NCI-H1930 (cell line): ENCODE data around the gene ACCSL.
A peak's percentile ranks its signal among the peaks of the same experiment; 100 is the strongest.

Source experiments
- DNase-seq, 2 experiments: peaks; one replicate each; lab custom pipeline; 2025; lab: John Stamatoyannopoulos, UW

Gene ACCSL

DNA sequence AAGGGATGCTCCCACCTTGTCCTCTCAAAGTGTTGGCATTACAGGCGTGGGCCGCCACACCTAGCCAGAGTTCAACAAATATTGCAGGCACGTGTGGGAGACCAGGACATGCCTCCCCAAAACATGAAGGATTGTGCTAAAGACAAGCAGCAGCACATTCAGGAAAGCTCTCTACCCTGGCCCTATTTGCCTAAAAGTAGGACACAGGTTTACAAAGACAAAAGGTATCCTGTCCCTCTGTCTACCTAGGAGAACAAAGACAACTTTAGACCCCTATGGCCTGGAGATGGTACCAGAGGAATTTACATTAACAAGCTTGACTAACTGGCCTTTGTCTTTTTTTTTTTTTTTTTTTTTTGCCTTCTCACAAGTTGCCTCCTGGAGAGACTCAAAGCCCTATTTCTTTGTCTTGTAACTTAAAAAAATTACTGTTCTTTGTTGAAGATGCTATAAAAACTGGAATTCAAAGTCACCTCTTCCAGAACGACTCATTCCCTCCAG lies 17.4 kb downstream of the ACCSL start:
- DNase-seq: no peak

DNA sequence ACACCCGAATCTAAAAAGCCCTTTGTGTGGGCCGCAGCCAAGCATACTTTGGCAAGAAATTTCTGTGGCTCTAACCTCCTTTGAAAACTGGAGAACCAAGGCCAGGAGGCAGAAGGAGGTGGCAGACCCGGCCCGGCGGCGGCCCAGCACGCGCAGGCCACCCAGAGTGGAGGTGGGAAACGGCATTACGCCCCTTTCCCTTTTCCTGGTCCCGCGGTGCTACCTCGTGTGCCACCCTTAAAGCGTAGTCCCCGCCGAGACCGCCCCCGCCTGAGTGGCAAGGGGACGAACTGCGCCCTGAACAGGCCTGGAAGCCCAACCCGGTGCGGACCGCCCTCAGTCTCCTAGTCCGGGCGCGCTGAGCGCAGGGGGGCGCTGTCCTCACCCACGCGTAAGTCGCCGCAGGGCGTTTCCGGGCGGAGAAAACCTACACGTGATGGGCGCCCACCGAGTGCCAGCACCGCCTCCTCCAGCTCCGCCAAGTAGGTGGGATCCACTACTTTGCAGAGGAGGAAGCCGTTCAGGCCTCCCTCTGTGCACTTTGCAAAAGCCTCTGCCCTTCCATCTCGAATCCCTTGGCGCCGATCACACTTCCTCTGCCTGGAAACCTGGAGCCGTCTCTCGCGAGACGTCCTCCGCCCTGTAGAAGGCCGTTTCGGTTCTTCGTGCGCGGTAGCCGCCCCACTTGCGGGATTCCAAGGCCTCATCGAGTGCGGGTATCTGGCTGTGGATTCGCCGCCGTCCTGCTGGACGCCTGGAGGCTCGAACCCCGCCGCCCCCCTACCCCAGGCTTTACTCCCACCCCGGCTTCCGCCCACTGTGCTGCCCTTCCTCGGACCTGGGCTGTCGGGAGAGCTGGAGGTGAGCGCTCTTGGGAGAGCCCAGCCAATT lies 18.3 kb downstream of the ACCSL start, which contains the start of gene ACCS:
ACCS (plus strand) TSS at position 430 of the 891 bp plus-strand sequence. CDS start 1,358 bp downstream, outside the sequence.
- DNase-seq: peak; percentile 87 to 94

DNA sequence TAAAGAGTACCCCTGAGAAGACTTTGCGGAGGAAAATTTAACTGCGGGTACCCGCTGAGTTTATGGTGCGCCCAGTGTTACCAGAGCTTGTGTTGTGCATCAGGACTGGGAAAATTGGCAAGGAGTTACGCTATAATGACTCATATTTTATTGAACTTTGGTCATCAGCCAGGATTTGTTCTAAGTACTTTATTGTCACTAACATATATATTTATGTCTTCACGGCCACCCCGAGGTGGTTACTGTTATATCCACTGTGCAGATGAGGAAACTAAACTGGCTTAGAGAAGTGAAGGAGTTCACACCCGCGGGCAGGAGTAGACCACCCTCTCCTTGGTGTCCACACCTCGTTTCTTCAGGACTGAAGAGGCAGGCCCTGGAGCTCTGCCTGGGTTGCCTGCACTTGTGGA lies 19.0 kb downstream of the ACCSL start:
- DNase-seq: no peak

DNA sequence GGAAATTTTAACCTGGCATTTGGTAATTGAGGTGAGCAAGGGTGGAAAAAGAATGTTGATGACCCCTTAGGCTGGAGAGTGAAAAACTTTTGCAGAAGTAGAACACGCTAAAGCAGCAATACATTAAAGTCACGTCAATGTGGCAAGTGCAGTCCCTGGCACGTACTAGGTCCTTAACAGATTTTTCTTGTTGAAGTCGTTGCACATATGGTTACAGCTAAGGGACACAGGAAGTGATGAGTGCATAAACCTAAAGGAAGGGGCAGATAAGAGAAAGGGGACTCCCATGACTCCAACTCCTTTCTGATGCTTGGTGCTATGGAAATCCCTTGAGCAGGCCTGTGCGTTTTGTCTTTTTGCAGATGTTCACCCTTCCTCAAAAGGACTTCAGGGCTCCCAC lies 19.5 kb downstream of the ACCSL start:
- DNase-seq: no peak

DNA sequence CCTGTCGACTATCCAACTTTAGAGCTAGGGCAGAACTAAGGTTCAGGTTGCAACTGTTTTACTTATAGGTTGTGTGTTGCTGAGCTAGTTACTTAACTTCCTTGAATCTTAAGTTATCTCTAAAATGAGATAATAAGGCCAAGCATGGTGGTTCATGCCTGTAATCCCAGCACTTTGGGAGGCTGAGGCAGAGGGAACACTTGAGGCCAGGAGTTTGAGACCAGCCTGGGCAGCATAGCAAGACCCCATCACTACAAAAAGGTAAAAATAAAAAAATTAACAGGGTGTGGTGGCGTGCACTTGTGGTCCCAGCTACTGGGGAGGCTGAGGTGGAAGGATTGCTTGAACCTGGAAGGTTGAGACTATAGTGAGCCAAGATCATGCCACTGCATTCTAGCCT lies 20.4 kb downstream of the ACCSL start:
- no peak for DNase-seq

DNA sequence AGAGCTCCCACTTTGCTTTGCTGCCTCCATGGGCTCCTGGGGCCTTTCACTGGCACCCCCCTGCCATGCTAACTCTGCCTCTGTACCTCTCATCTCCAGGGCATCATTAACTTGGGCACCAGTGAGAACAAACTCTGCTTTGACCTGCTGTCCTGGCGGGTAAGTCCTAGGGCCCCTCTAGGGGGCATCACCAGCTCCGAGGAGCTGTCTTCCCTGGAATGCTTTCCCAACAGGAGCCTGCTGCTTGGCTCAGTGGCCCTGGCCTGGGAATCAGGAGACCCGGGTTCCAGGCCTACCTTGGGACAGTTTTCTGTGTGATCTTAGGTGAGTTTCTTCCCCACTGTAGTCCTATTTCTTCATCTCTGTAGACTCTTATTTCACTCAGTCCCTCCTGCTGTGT lies 23.4 kb downstream of the ACCSL start:
- no peak for DNase-seq

DNA sequence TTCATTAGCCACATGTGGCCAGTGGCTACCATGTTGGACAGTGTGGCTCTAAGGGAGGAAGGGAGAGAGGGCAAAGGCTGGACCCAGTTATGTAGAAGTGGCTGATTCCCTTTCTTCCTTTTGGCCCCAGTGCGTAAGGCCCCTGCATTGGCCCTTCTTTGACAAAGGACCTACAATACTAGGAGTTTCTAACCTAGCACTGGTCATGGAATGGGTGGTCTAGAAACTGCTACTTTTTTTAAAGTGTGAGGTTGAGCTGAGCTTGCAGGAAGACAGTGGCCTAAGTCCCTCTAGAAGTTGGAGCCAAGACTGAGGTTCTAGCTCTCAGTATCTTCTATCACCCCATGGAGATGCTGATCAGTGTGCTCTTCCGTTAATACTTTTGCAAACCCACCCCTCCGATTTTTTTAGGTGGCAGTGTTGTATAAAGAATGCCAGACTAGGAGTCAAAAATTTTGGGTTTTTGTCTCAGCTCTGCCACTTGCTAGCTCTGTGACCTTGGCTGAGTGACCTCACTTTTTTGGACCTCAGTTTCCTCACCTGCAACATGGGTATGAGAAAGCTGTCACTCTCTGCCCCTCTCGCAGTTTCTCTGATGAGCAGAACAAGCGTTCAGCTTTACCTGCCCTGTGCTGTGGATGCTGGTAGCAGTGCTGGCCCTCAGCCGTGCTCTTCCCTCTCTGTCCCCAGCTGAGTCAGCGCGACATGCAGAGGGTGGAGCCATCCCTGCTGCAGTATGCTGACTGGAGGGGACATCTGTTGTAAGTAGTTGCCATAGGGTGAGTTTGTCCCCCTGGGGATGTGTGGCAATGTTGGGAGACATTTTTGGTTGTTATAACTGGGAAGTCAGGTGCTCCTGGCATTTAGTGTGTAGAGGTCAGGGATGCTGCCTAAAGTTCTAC lies 25.2 kb downstream of the ACCSL start:
- no peak for DNase-seq

DNA sequence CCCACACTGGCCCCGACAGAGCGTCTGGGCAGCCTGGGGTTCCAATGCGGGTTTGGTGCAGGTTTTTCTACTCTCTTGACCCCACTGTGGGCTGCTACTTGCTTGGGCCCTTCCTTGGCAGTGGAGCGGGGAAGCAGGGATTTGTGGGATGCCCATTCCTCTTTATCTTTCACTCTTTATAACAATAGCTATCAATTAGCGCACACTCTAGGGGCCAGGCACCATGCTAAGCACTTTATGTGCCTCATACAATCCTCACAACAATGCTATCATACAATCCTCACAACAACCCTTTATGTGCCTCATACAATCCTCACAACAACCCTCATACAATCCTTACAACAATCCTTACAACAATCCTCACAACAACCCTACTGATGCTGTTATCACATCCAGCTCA lies 31.0 kb downstream of the ACCSL start:
- DNase-seq: no peak

DNA sequence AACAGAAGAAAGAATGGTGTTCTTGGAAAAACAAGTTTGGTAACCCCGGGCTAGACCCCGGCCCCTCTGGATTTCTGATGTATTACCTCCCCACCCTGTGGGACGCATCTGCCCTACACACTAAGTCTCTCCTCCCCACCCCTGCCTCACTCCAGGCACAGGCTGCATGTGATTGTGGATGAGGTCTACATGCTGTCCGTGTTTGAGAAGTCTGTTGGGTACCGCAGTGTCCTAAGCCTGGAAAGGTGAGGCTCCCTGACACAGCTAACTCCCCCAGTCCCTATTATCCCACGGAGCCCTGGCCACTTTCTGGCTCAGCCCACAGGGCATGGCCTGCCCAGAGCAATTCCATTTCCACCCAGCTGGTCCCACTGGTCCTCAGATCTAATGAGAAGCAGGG lies 31.6 kb downstream of the ACCSL start:
- DNase-seq: no peak

DNA sequence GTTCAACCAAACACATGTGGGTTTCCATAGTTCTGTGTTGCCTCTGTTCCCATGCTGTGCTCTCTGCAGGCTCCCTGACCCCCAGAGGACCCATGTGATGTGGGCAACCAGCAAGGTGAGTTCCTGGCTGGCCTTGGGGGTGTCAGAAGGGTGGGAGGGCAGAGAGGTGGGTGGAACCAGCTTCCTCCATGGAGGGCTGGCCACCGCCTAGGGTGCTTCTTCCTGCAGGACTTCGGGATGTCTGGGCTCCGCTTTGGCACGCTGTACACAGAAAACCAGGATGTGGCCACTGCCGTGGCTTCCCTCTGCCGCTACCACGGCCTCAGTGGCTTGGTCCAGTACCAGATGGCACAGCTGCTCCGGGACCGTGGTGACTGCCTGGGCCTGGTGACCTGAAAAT lies 33.2 kb downstream of the ACCSL start:
- DNase-seq: no peak

DNA sequence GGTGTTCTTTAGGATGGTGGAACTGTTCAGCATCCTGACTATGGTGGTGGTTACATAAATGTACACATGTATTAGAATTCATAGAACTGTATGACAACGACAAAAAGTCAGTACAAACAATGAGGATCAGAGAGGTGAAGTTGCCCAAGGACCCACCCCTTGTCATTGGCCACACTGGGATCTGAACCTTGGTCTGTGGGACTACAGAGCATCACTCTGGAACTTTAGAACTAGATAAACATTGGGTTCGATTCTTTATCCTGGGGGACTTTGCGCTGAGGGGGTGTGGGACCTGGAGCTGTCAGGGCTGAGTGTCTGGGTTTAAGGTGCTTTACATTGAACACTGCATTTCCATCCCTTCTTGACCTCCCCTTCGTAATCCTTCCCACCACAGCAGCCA lies 34.9 kb downstream of the ACCSL start:
- DNase-seq: no peak

DNA sequence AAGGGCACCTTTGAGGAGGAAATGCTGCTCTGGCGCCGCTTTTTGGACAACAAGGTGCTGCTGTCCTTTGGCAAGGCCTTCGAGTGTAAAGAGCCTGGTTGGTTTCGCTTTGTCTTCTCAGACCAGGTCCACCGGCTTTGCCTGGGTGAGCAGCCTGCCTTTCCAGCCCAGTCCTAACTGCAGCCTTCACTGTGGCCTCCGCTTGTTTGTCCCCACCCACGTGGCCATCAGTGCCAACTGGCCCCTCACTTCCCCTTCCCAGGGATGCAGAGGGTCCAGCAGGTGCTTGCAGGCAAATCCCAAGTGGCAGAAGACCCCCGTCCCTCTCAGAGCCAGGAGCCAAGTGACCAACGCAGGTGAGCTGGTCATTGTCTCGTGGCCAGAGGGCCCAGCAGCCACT lies 35.7 kb downstream of the ACCSL start:
- DNase-seq: no peak

DNA sequence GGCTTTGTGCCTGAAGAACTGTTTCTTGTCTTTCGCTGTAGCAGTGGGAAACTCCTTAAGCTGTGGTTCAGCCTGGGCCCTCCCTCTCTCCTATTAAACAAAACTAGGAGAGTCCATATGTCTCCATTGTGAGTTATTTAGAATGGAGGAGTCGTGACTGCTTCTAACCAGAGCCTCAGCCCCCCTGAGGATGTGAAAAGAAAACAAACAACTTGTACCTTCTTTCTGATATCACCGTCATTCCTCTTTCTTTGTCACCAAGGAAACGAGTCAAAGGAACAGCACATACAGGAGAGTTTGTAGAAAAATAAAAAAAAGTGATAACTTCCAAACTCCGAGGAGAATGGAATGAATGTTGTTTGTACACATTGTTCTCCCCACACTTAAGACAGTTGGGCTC lies 36.1 kb downstream of the ACCSL start:
- no peak for DNase-seq

DNA sequence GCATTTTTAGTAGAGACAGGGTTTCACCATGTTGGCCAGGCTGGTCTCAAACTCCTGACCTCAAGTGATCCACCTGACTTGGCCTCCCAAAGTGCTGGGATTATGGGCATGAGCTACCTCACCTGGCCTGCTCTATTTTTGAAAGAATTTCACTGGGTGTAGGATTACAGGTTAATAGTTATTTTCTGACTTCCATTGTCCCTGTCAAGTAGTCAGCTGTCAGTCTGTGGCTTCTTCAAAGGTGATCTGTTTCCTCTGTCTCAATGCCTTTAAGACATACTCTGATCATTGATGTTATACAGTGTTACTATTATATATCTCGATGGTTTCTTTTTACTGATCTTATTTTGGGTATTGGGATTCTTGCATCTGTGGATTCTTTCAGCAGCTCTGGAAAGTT lies 37.5 kb downstream of the ACCSL start:
- DNase-seq: no peak

DNA sequence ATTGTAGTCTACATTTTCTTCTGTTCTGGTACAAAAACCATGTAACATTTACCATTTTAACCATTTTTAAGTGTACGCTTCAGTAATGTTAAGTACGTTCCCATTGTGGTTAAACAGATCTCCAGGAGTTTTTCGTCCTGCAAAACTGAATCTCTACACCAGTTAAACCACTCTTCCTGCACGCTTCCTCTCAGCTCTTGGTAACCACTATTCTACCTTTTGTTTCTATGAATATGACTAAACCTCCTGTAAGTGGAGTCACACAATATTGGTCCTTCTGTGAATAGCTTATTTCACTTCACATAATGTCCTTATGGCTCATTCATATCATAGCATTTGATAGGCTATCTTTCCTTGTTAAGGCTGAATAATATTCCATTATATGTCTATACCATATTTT lies 40.6 kb downstream of the ACCSL start:
- no peak for DNase-seq

DNA sequence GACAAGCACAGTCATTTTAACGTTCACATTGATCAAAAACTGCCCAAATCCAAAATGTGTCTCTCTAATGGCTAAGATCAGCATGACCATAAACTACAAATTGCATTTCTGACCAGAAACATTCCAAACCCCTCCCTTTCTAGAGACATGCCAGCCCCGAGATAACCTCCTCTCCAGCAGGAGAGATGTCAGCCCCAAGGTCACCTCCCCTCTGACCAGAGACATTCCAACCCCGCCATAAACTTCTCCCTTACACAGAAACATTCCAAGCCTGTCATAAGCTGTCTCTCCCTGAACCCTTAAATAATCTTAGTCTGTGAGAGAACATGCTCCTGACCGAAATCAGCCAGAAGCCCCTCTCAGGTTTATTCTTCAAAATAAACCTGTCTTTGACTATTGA lies 41.1 kb downstream of the ACCSL start:
- no peak for DNase-seq

DNA sequence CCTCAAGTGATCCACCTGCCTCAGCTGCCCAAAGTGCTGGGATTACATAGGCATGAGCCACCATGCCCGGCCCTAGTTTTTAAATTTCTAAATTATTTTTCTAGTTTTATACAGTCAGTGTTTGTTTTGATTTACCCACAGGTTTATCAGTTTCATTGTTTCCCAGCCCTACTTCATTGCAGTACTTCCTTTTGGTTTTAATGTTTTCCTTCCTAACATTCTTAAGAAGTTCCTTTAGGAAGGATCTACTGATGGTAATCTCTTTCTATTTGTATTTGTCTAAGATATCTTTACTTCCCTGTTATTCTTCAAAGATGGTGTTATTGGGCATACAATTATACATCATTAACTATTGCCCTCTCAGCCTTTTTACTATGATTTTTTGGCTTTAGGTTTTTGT lies 42.8 kb downstream of the ACCSL start:
- DNase-seq: no peak

DNA sequence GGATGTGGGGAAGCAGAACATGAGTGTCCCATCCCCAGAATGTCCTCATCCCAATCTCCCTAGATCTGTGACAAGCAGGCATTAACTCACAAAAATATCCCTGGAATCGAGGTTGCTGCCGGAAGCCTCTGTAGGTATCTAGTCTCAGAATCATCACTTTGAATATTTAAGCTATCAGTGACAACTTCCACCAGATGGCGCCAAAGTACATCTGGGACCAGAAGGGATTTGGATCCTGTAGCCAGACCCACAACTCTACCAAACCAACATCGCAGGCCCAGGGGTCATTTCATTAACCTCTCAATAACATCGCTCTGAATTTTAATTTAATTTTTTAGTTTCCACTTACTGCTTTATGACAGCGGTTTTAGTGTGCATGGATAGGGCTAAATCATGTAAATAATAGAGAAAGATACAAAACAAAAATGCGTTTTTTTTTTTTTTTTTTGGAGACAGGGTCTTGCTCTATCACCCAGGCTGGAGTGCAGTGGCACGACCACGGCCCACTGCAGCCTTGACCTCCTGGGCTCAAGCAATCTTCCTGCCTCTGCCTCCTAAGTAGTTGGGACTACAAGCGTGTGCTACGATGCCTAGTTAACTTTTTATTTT lies 46.6 kb downstream of the ACCSL start:
- peak; percentile 63 to 84 for DNase-seq

DNA sequence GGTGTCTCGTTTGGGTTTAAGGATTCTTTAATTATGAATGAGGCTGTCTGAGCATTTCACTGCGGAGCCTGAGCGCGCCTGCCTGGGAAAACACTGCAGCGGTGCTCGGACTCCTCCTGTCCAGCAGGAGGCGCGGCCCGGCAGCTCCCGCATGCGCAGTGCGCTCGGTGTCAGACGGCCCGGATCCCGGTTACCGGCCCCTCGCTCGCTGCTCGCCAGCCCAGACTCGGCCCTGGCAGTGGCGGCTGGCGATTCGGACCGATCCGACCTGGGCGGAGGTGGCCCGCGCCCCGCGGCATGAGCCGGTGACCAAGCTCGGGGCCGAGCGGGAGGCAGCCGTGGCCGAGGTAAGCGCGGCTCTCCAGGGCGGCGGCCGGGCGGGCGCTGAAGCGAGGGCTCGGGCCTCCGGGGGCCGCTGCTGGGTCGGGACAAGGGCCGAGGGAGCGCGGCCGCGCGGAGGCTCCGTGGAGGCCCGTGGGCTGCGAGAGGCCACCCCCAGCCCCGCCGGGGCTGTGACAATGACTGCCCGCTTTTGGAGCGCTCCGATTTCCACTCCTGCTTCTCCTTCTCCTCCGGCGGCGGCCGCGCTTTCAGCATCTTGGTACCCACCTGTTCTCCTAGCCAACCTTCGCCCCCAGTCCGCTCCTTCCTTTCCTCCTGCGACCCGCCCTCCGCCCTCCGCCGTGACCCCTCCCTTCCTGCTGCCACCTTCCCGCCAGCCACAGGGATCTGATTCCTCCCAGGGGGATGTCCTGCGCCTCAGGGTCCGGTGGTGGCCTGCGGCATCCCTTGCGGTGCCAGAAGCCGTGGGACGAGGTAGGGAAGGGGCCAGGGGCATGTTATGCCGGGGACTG lies 48.0 kb downstream of the ACCSL start, which contains the start of gene EXT2:
EXT2 (plus strand) TSS at position 173 of the 854 bp plus-strand sequence. CDS start 12,035 bp downstream, outside the sequence.
- peak; percentile 75 to 82 for DNase-seq

DNA sequence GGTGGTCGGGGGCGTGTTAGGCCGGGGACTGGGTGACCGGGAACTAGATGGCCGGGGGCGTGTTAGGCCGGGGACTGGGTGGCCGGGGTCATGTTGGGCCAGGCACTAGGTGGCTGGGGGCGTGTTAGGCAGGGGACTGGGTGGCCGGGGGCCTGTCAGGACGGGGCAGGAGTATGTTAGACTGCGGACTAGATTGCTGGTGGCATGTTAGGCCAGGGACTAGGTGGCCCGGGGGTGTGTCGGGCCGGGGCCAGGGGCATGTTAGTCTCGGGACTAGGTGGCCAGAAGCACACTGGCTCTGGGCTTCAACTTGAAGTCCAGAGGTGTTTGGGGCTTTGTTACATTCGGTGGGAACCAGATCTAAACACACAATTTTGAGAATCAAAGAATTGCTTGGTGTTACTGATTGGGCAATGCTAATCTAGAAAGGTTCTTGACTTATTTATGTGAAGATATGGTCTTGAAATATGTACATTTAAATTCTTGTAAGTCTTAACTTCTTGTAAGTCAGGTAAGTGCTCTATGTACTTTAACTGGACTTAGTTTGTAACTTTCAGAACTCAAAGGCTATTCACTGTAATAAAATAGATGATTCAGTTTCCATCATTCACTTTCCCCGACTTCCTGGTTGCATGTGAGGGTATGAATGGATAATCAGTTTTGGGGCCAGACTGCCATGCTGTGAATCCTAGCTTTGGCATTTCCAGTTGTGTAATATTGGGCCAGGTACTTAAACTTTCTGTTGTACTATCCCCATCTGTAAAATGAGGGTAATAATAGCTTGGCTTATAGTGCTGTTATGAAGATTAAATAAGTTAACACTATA lies 48.8 kb downstream of the ACCSL start:
- DNase-seq: no peak
